Measurements from ENCODE around the gene ZNF493.

The ZNF493 gene

GRCh38 chr19:21396893-21397572 is at the start of gene ZNF493:
Gene ZNF493, plus strand, starts transcription at chr19:21397133. Its CDS starts 105 bp downstream, at chr19:21397238.
- peak; percentile 78 to 82 for DNase-seq (ENCODE audit: low read depth in 2 of 2)

GRCh38 chr19:21352830-21353229 is 44.1 kb upstream of the ZNF493 start:
- DNase-seq (ENCODE audit: low read depth in 2 of 2): no peak

- DNase-seq (ENCODE audit: low read depth in 2 of 2): peak; percentile 69 to 75
These were observed 38.0 kb upstream of the ZNF493 start, which contains the start of gene ZNF738 for GRCh38 chr19:21358768-21359451. Gene ZNF738, plus strand, starts transcription at chr19:21359000. Its CDS starts 141 bp downstream, at chr19:21359141.

GRCh38 chr19:21362291-21362690 is 34.6 kb upstream of the ZNF493 start:
- DNase-seq (ENCODE audit: low read depth in 2 of 2): no peak

GRCh38 chr19:21383980-21384582 is 12.9 kb upstream of the ZNF493 start:
- no peak for DNase-seq (ENCODE audit: low read depth in 2 of 2)

- DNase-seq (ENCODE audit: low read depth in 2 of 2): no peak
These were observed 812 bp upstream of the ZNF493 start for GRCh38 chr19:21396121-21396520.

GRCh38 chr19:21398851-21399250 is 1.9 kb downstream of the ZNF493 start:
- no peak for DNase-seq (ENCODE audit: low read depth in 2 of 2)

- DNase-seq (ENCODE audit: low read depth in 2 of 2): no peak
These were observed 5.5 kb downstream of the ZNF493 start for GRCh38 chr19:21402303-21402985.

- no peak for DNase-seq (ENCODE audit: low read depth in 2 of 2)
These were observed 13.2 kb downstream of the ZNF493 start for GRCh38 chr19:21410166-21410565.

- DNase-seq (ENCODE audit: low read depth in 2 of 2): no peak
These were observed 25.3 kb downstream of the ZNF493 start for GRCh38 chr19:21422244-21422643.

GRCh38 chr19:21423057-21424041 is 26.4 kb downstream of the ZNF493 start:
- no peak for DNase-seq (ENCODE audit: low read depth in 2 of 2)

- DNase-seq (ENCODE audit: low read depth in 2 of 2): no peak
These were observed 33.7 kb downstream of the ZNF493 start for GRCh38 chr19:21430675-21431074.

- DNase-seq (ENCODE audit: low read depth in 2 of 2): no peak
These were observed 35.7 kb downstream of the ZNF493 start for GRCh38 chr19:21432590-21432989.

GRCh38 chr19:21434516-21434915 is 37.6 kb downstream of the ZNF493 start:
- no peak for DNase-seq (ENCODE audit: low read depth in 2 of 2)

- DNase-seq (ENCODE audit: low read depth in 2 of 2): no peak
These were observed 38.1 kb downstream of the ZNF493 start for GRCh38 chr19:21434967-21435544.

- DNase-seq (ENCODE audit: low read depth in 2 of 2): no peak
These were observed 42.3 kb downstream of the ZNF493 start for GRCh38 chr19:21439201-21439751.

- DNase-seq (ENCODE audit: low read depth in 2 of 2): no peak
These were observed 43.4 kb downstream of the ZNF493 start for GRCh38 chr19:21440321-21440720.

GRCh38 chr19:21451187-21451586 is 54.3 kb downstream of the ZNF493 start:
- no peak for DNase-seq (ENCODE audit: low read depth in 2 of 2)

GRCh38 chr19:21454901-21455300 is 58.0 kb downstream of the ZNF493 start:
- no peak for DNase-seq (ENCODE audit: low read depth in 2 of 2)

GRCh38 chr19:21460686-21461085 is 63.8 kb downstream of the ZNF493 start:
- DNase-seq (ENCODE audit: low read depth in 2 of 2): no peak

Measured in stimulated activated CD8-positive, alpha-beta memory T cell treated with anti-CD3 and anti-CD28 coated beads, Interleukin-2, amount 100 ng/mL, for 48 hours (primary cell).